Psoas muscle (tissue), 8 donors: Measurements from ENCODE around the gene MRPS15. TPM values are rescaled to one million over a fixed set of nuclear protein-coding genes. Genes with fewer than 3 reads are reported as not detected.

Experiments
- ATAC-seq, 4 donors: fragments of 200-7000 bp; cut with Tn5 transposase; one replicate each; pipeline ENCODE4 v1.9.1; 2020; ENCODE audit warnings: moderate library complexity in 3 of 4, mild to moderate bottlenecking in 2 of 4
- DNase-seq, 2 donors: peaks; one replicate each; pipeline ENCODE4 v3.0.0-alpha.2; 2020
- H3K27ac ChIP-seq: fragments of 200-600 bp; one replicate; pipeline ENCODE4 v1.8.0; 2022
- H3K27me3 ChIP-seq, 3 donors: fragments of 200-600 bp in 1 of 3; one replicate each; pipeline versions ENCODE4 v1.6.1 to v1.8.0; 2013 to 2022; ENCODE audit warnings: low read length in 2 of 3, mild to moderate bottlenecking in 2 of 3, moderate library complexity in 1 of 3; ENCODE audit not compliant: insufficient read depth in 3 of 3
- H3K36me3 ChIP-seq, 2 donors: fragments of 200-600 bp in 1 of 2; one replicate each; pipeline versions ENCODE4 v1.6.1 to v1.8.0; 2013 to 2022; ENCODE audit warnings: low read depth in 1 of 2, mild to moderate bottlenecking in 1 of 2, moderate library complexity in 1 of 2; ENCODE audit not compliant: insufficient read depth in 1 of 2
- H3K4me1 ChIP-seq: fragments of 200-600 bp; one replicate; pipeline ENCODE4 v1.8.0; 2022
- H3K4me3 ChIP-seq: fragments of 200-600 bp; one replicate; pipeline ENCODE4 v1.8.0; 2022; ENCODE audit warnings: mild to moderate bottlenecking
- H3K9me3 ChIP-seq: fragments of 200-600 bp; one replicate; pipeline ENCODE4 v1.8.0; 2022
- CTCF ChIP-seq: fragments of 200-600 bp; IDR thresholded peaks from one replicate; pipeline ENCODE4 v1.8.0; 2022; ENCODE audit warnings: antibody characterized with exemption
- WGBS, 3 donors: extraction: QIAGEN DNeasy Blood & Tissue Kit; methylation state at CpG; one replicate each; pipeline versions ENCODE4 v1.1.6 to v1.1.7; 2013; 5-methylcytosine and 5-hydroxymethylcytosine counted together
- intact Hi-C, 2 donors: fragments of 100-400 bp; cut with DNase I; formaldehyde crosslinking; loops; one replicate each; pipeline versions ENCODE4 v1.11.0 to v1.14.2; 2022
- polyA plus RNA-seq, 3 donors: library from polyadenylated mRNA; stranded (reverse); fragments of 200-250 nt; gene quantifications; one replicate each; pipeline ENCODE4 v1.2.3, GENCODE V29; 2013
- total RNA-seq, 4 donors: library from RNA; stranded (reverse); fragmentation: NEBNext Ultra II Directional in 2 of 4; extraction: Animal tissue kit (Norgen Biotek cat#: 25700) in 2 of 4; gene quantifications; one replicate each; pipeline versions ENCODE4 v1.2.1 to v1.2.4, GENCODE V29; 2021 to 2023
- donor health status: healthy with polysubstance abuse.
- donor health status: DM: no; HTN: no; CAD: no; lungs with moderate emphysema.
- donor health status: Bipolar disorder and iron deficiency.
- donor health status: healthy.
- donor health status: DM: yes; HTN: yes; CAD: no.
- donor health status: DM: no; HTN: no; CAD: no.
- donor health status: DM: no; HTN: no; CAD: no.
- donor health status: DM: yes; HTN: yes; CAD: no.

The MRPS15 gene
- total and polyA plus RNA-seq, 7 donors = 127 to 279 (median 141) TPM

GRCh38 chr1:36408479-36408878 is 55.7 kb downstream of the MRPS15 start:
- intact Hi-C loops = no loop called here
- no peak overlapping the region for H3K4me3 ChIP-seq
- no peaks in the 10 kb centered on the region for H3K4me1 ChIP-seq
- H3K27me3 ChIP-seq = no peaks in the 10 kb centered on the region
- DNase-seq (no peak), ATAC-seq (no peak)
- WGBS, 3 donors = 62 to 73% (median 70%) methylated on average over 2 of the region's 2 CpGs
- H3K9me3 ChIP-seq = no peaks in the 10 kb centered on the region
- TF ChIP-seq CTCF = no peak
- H3K27ac ChIP-seq = no peak overlapping the region
- H3K36me3 ChIP-seq = no peaks in the 10 kb centered on the region

- no peak for DNase-seq
- Histone ChIP-seq H3K4me1 (no peaks in the 10 kb centered on the region), H3K27ac (no peak overlapping the region), H3K9me3 (no peaks in the 10 kb centered on the region), H3K27me3 (no peaks in the 10 kb centered on the region), H3K36me3 (no peaks in the 10 kb centered on the region), H3K4me3 (no peak overlapping the region)
- 88 to 92% (median 90%) methylated on average over 1 of the region's 1 CpG for WGBS, 3 donors
- no peak for ATAC-seq
- TF ChIP-seq CTCF = no peak
- intact Hi-C loops = no loop called here
Measured at GRCh38 chr1:36406440-36406839, 57.7 kb downstream of the MRPS15 start.

Other genes with a start within 250 kb of the MRPS15 start
- 100 to 1,000 TPM in 3 of 4 donors, 10 to 100 TPM in 1; 96.6 to 159 (median 124) TPM for gene THRAP3, start 239.9 kb downstream of the MRPS15 start, total RNA-seq
- gene THRAP3, start 239.9 kb downstream of the MRPS15 start, polyA plus RNA-seq = 10 to 100 TPM; 45.8 to 92.9 (median 80.3) TPM
- gene SH3D21, start 158.0 kb downstream of the MRPS15 start, total RNA-seq = 1 to 10 TPM in 1 of 4 donors, under 1 TPM in 3; 0.69 to 1.1 (median 0.96) TPM
- gene SH3D21, start 158.0 kb downstream of the MRPS15 start, polyA plus RNA-seq = under 1 TPM; 0.36 to 0.88 (median 0.37) TPM
- gene EVA1B, start 140.7 kb downstream of the MRPS15 start, total RNA-seq = 1 to 10 TPM; 3.3 to 8.2 (median 5.6) TPM
- 10 to 100 TPM in 1 of 3 donors, 1 to 10 TPM in 2; 2.6 to 13.7 (median 6.9) TPM for gene EVA1B, start 140.7 kb downstream of the MRPS15 start, polyA plus RNA-seq
- 100 to 1,000 TPM in 3 of 4 donors, 10 to 100 TPM in 1; 84.4 to 218 (median 145) TPM for gene STK40, start 78.5 kb downstream of the MRPS15 start, total RNA-seq
- gene STK40, start 78.5 kb downstream of the MRPS15 start, polyA plus RNA-seq = 100 to 1,000 TPM in 2 of 3 donors, 10 to 100 TPM in 1; 93.0 to 312 (median 182) TPM
- gene LSM10, start 66.5 kb downstream of the MRPS15 start, total RNA-seq = 100 to 1,000 TPM in 1 of 4 donors, 10 to 100 TPM in 3; 80.3 to 102 (median 95.6) TPM
- 100 to 1,000 TPM; 134 to 246 (median 156) TPM for gene LSM10, start 66.5 kb downstream of the MRPS15 start, polyA plus RNA-seq
- gene OSCP1, start 13.9 kb downstream of the MRPS15 start, total RNA-seq = 1 to 10 TPM; 3.1 to 4.6 (median 4.3) TPM
- gene OSCP1, start 13.9 kb downstream of the MRPS15 start, polyA plus RNA-seq = 1 to 10 TPM; 2.5 to 5.5 (median 4.2) TPM
- gene CSF3R, start 18.5 kb upstream of the MRPS15 start, total RNA-seq = 1 to 10 TPM; 1.9 to 6.5 (median 4.1) TPM
- gene CSF3R, start 18.5 kb upstream of the MRPS15 start, polyA plus RNA-seq = 1 to 10 TPM in 1 of 3 donors, under 1 TPM in 2; 0.52 to 1.6 (median 0.73) TPM